HG02763 (cell line): ENCODE measurements around the gene CYP4B1.
"Not testable (repeated sequence)": the region's sequence is repeated elsewhere in the genome, so short reads cannot be mapped to it uniquely, and the experiment has no call there.

Experiments
- ATAC-seq: cut with Tn5 transposase; IDR thresholded peaks from one replicate; pipeline ENCODE4 v1.9.1; 2021; ENCODE audit warnings: mild to moderate bottlenecking, moderate library complexity; ENCODE audit not compliant: unreplicated experiment

CYP4B1 gene

GRCh38 chr1:46798810-46799209 is at the start of gene CYP4B1:
TSS of gene CYP4B1 (plus strand) at chr1:46799046. CDS start at chr1:46799082, 36 bp downstream.
- ATAC-seq = no peak

GRCh38 chr1:46749404-46749803 is 49.4 kb upstream of the CYP4B1 start:
- no peak for ATAC-seq

DNA sequence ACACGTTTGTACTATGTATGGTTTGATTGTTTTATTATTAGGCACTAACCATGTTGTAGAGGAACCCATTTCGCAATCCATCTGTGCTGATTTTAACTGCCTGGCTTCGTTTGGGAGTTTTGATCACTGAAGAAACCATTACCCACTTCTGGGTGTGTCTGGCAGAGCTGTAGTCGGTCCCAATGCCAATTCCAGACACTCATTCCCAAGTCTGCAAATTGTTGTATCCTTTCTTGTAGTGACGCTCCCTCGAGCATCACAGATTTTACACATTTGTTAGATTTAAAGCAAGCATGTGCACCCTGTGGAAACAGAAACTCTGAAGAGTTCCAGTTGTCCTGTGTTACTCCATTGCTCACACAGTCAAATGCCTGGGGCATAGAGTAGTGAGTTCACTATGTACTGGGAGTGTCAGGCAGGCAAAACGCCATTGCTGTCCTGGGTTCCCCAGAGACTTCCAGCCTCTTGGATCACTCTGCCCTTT is 48.9 kb upstream of the CYP4B1 start:
- no peak for ATAC-seq

DNA sequence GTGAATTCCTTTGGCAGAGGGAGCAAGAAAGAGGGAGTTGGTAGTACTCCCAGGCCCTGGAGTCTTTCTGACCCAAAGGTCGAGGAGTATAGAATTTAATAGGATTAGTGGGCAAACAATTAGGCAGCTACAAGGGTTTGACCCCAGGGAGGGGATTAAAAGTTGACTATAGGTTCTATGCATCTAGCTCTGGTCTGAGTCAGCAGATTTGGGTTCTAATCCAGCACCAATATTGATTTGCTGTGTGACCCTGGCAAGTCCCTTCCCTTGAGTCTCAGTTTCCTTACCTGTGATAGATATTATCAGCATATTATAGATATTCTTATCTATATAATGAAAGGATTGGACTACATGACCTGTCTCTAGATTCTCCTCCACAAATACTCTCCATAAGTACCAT is 44.9 kb upstream of the CYP4B1 start:
- no peak for ATAC-seq

DNA sequence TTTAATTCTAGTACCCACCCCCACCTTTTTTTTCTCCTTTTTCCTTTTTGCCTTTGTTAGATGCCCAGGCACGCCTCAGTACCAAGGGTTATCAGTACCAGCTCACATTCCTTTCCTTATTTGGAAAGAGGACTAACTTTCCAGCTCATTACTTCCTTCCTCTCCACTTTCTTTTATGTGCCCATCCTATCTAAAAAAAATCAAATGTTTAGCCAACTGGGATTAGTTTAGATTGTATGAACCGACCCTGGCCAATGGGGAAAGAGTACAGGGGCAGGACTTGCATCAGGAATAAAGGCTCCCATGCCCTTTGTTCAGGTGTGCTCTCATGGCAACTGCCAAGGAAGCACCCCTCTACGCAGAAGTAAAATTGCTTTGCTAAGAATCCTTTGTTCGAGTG is 44.1 kb upstream of the CYP4B1 start:
- not testable (repeated sequence) for ATAC-seq

DNA sequence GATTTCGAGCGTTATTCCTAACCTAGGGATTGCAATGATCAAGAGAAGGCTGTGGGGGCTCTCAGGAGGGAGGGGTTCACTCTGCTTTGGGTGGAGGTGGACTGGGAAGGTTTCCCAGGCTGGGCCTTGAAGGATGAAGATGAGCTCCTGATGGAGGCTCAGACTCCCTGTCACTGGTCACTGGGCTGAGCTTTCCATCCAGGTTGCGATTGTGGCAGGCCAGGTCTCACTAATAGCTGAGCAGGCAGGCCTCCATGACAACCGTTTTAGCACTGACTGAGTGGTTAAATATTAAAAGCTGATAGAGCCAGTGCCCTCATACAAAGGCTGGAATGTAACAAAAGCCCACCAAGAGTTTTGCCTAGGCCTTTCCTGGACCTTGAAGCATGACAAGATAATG is 43.7 kb upstream of the CYP4B1 start:
- ATAC-seq = no peak

GRCh38 chr1:46757247-46757955 is 41.4 kb upstream of the CYP4B1 start:
- ATAC-seq = no peak

- no peak for ATAC-seq
These were observed 40.8 kb upstream of the CYP4B1 start for GRCh38 chr1:46757956-46758528.

- ATAC-seq = no peak
These were observed 38.2 kb upstream of the CYP4B1 start for GRCh38 chr1:46760558-46761166.

GRCh38 chr1:46761740-46762139 is 37.1 kb upstream of the CYP4B1 start:
- no peak for ATAC-seq

GRCh38 chr1:46764402-46764801 is 34.4 kb upstream of the CYP4B1 start:
- ATAC-seq = no peak

DNA sequence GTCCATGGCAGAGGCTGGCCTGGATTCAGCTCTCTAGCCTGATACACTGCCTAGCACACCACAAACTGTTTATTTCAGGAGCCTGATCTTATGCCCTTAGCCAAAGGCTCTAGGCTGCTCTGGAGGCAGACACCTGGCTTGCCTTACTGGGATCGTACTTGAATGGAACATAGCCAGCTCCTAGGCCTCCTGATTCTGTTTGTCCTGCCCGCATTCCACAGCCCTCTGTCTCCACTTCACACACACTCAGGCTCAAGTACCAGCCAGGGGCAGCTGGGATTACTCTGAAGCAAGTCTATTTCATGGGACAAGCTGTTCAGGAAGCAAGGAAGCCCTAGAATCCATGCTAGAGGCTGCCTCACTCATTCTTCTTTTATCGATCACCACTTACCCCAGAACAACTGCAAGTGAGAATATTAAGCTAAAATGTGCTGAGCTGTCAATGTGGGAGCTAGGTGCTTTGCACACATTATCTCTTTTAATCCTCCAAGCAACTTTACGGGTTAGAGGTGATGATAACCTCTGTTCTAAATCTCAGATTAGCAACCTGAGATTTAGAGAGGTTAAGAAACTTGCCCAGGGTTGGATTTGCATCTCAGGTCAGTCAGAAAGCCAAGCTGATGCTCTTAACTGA is 31.1 kb upstream of the CYP4B1 start:
- ATAC-seq = no peak

- ATAC-seq = no peak
These were observed 30.4 kb upstream of the CYP4B1 start for GRCh38 chr1:46768445-46768844.

GRCh38 chr1:46769028-46769740 is 29.7 kb upstream of the CYP4B1 start:
- no peak for ATAC-seq

GRCh38 chr1:46770541-46770940 is 28.3 kb upstream of the CYP4B1 start:
- no peak for ATAC-seq

DNA sequence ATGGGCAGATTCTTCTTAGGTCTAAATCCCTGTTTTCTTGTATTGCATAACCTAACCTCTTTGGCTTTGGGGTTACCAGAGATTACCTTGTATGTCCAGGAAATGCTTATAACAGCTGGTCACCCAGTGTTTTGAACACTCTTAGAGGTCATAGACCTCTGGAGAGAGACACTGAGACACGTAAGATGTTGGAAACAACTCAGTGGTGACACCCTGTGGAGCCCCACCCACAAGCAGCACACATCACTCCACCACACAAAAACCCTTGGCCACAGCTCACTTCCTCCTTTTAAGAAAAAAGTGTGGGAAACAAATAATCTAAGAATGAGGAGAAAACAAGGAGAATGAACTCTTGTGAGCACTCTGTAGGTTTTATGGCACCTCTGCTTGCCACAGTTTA is 26.3 kb upstream of the CYP4B1 start:
- ATAC-seq = no peak

DNA sequence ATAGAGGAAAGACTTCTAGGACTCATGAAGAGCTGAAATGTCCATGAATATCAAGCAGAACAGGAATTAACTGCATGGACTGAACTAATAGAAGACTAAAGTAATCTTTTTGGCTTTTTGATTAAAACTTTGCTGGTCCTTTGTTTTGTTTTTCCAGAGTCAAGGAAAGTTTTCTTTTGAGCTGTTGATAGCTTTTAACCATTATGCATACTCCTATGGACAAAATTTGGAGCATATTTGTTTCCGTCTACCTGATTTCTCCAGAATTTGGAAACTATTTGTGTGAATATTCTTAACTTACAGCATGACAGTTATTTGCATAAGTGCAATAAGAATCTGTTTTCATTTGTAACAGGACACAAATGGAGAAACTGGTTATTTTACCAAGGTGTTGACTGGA is 24.5 kb upstream of the CYP4B1 start:
- ATAC-seq = no peak

DNA sequence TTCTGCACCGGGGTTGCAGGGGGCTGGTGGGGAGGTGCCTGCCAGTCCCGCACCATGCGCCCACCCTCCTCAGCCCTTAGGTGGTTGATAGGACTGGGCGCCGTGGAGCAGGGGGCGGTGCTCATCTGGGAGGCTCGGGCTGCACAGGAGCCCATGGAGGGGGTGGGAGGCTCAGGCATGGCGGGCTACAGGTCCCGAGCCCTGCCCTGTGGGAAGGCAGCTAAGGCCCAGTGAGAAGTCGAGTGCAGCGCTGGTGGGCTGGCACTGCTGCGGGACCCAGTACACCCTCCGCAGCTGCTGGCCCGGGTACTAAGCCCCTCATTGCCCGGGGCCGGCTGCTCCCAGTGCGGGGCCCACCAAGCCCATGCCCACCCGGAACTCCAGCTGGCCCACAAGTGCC is 20.4 kb upstream of the CYP4B1 start:
- not testable (repeated sequence) for ATAC-seq

- ATAC-seq = no peak
These were observed 14.2 kb upstream of the CYP4B1 start for GRCh38 chr1:46784666-46785065.

GRCh38 chr1:46788634-46789033 is 10.2 kb upstream of the CYP4B1 start:
- ATAC-seq = not testable (repeated sequence)

DNA sequence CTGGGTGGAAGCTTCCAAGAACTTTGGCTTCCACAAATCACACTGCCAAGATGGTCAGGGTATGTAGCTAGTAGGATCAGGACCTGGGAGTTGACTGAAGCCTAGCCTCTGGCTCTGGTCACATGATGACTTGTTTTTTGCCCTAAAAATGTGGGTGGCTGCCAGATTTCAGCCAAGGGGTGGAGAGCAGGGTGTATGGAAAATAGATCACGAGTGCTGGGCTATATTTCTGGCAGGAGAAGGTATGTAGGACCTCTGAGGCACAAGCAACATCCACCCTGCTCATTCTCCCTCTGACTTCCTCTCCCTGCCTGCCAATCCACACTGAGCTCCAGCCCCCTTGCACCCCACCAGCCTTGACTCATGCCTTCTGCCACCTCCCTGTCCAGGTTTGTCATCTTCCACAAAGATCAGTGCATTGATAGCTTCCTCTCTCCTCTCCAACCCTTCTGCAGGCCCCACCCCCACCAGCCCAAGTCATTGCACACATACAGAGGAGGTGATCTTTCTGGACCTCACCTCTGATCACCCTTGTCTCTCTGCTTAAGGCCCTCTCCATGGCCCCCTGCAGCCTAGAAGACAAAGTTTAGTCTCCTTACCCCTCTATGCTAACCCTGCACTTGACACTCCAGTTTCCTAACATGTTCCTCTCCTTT is 8.3 kb upstream of the CYP4B1 start:
- no peak for ATAC-seq
